HS-27A (cell line): ENCODE data around the gene CRYBG1.
"Not testable (repeated sequence)": the region's sequence is repeated elsewhere in the genome, so short reads cannot be mapped to it uniquely, and the experiment has no call there.

Experiments
- DNase-seq: peaks from one replicate; pipeline ENCODE4 v3.0.0-alpha.2; 2012; ENCODE audit warnings: low read depth, missing footprints

Gene CRYBG1

GRCh38 chr6:106527979-106528378 lies 167.5 kb downstream of the CRYBG1 start:
- DNase-seq: no peak

DNA sequence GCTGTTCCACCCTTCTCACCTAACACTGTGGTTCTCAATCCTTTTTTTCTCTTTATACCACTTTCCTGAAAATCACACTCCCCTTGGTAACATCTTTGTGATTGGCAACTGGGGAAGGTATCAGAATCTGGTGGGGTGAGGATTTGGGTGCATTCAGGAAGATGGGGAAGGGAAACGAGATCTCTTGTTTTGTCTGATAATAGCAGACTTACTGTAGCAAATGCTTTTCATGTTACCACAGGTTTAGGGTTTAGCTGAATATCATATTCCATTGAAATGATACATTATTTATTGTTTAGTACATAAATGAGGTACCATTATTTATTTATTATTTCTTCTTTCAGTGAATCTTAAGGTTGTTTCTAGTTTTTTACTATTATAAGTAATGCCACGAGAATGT lies 168.0 kb downstream of the CRYBG1 start:
- DNase-seq: no peak

GRCh38 chr6:106529438-106529837 lies 168.9 kb downstream of the CRYBG1 start:
- DNase-seq: no peak

DNA sequence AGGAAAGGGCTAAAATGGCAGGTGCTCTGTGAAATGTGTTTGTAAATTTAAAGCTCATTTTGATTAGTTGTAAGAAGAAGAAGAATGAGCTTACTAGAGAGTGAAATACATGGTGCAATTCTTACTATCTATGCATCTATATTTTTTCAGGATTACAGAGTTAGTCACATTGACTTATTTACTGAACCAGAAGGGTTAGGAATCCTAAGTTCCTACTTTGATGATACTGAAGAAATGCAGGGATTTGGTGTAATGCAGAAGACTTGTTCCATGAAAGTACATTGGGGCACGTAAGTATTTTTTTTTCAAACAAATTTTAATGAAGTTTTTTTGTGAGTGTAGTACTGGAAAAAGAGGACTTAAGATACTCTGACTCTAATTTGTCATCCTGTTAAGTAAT lies 169.5 kb downstream of the CRYBG1 start:
- DNase-seq: no peak

- no peak for DNase-seq
Observed at GRCh38 chr6:106530502-106530901, 170.0 kb downstream of the CRYBG1 start.

- no peak for DNase-seq
Observed at GRCh38 chr6:106533054-106533453, 172.5 kb downstream of the CRYBG1 start.

DNA sequence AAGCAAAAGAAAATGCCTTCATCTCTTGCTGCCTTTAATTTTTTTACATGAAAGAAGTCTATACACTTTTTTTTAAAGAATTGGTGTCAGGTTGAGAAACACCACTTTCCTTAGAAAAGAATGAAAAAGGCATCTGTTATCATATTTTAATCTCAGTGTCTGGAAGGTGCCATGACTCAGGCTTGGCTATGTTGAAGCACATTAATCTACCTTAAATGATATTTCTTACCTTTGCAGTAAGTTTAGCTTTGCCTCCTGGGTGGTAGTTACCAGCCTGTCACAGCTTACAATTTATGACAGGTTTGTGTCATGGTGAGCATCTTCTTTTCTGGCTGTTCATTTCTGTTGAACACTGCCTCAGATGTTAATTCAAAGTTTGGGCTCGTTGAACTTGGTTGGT lies 173.5 kb downstream of the CRYBG1 start:
- DNase-seq: no peak

GRCh38 chr6:106534564-106534982 lies 174.1 kb downstream of the CRYBG1 start:
- DNase-seq: no peak

DNA sequence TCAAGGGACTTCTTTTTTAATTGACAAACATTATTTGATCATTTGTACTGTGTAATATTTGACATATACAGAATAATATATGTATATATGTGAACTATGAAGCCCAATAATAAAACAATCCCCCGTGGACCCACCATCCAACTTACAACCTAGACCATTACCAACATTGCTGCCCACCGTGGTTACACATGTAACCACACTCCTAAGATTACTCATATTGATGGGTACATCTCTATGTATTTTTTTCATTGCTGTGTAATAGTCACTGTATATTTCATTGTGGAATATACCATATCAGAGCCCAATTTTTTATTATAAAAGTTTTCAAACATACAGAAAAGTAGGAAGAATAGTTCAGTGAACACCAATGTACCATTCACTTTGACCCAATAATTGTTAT lies 174.5 kb downstream of the CRYBG1 start:
- DNase-seq: no peak

DNA sequence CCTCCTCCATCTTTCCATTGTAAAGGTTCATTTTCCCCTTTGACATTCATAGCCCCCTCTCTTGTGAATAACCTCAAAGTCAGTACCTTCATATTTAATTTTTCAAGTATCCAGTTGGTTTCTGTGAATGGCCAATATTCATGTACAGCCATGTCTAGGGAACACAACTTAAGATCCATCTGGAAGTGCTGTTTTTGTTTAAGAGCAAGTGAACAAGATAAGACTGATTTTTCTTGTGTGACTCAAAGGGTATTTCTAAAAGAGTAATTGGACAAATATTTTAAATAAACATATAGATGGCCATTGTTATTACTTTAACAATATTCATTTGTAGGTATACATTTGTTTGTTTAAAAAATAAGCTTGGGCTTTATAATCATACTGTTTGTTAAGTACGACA lies 175.8 kb downstream of the CRYBG1 start:
- no peak for DNase-seq

DNA sequence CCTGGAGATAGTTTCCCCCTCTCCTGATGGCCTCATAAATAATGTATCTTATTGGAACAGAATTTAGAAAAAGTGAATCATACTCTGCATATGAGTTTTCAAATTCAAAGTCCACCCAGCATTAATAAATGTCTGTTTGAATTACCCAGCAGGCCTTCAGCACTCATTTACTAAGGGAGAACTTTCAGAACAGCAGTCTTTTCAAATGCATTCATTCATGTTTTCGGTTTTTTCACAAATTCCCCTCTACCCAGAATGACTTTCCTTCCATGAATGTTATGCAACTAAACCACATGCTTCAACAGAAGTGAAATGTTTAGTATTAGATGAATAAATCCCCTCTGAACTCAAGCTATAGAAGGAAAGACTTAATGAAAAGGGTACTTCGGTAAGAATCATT lies 176.3 kb downstream of the CRYBG1 start:
- DNase-seq: no peak

GRCh38 chr6:106537662-106538061 lies 177.1 kb downstream of the CRYBG1 start:
- DNase-seq: no peak

- no peak for DNase-seq
Observed at GRCh38 chr6:106538145-106538544, 177.6 kb downstream of the CRYBG1 start.

GRCh38 chr6:106539936-106540335 lies 179.4 kb downstream of the CRYBG1 start:
- no peak for DNase-seq

DNA sequence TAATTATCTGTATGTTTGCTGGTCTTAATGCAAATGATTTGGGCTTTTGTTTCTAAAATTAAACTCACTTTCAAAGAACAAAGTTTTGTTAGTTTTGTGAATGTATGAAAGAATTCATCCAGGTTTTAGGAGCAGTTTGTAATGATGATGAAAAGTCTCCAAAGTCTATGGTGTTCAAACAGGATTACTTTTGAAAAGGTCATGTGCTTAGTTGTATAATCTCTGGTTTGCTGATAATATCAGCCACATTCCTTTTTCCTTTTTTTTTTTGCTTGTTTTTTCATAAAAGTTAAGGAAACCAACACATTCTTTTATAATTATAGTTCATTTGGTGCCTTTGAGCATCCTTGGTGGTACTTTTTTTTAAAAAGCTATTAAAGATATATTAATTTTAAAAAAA lies 179.9 kb downstream of the CRYBG1 start:
- no peak for DNase-seq

DNA sequence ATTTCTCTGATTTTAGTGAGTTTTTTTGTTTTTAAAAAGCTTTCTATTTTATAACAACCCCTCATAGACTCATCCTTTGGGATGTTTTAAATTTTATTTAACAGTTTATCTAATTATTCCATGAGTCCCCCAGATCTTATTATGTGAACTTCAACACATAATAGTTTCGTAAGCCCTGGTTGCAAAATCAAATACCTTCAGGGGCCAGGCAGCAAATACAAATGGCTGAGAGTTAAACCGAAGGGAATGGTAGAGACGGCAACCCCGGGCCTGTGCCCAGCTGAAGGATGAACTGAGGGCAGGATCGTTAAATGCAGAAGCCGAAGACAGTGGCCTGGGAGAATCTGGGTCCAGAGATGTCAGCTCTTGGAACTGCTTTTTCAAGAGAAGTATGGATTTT lies 180.4 kb downstream of the CRYBG1 start:
- DNase-seq: no peak

DNA sequence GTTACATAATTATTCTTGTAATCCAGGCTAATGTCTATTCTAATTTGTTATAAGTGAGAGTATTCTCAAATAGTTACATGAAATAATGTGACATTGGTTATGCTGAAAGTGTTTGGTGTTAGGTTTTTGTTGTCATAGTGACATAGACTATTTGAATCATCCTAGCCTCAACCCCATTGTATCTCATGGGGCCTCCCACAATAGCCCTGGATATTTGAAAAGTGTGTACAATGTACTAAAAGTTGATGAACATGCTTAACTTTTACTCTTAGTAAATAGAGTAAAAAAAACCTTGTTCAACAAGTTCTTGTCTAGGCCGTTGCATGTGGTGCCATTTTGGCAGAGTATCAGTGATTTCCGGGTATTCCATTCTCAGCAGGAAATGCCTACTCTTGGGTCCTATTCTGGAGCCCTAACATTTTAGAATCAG lies 185.8 kb downstream of the CRYBG1 start:
- no peak for DNase-seq

- DNase-seq: peak; percentile 52
Observed at GRCh38 chr6:106546691-106547414, 186.3 kb downstream of the CRYBG1 start.

DNA sequence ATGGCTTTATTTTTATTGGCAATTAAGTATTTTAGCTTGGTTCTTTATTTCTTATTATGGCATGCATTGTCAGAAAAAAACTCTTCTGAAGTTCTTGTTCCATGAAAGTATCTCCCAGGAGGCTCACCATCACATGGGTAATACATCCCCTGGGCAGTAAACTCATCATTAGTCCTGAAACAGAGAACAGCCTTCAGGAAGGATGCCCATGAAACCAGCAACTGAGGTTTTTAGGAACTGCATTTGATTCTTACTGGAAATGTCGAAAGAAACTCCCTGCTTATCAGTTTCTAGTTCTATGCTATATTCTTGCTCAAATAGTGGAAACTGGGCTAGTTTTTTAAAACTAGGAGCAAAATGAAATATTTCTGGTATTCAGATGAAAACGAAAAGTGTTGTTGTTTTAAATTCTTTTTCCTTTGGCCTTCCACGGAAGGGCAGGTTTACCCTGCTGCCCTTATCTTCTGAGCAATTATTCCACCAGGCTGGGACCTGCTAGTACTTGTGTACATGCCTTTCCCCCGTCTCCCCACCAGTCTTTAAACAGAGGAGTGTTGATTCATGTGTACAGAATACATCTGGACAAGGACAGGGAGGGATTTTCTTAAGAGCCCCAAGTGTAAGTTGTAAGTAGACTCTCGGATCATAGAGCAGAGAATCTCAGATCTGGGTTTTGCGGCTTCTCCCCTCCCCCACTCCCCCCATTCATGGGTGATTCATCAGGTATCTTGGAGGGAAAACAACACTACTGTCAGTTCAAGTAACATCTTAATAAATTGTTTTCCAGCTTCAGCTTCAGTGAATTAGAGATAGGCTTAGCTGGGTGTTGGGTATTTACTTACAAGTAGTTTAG lies 187.3 kb downstream of the CRYBG1 start:
- DNase-seq: no peak

DNA sequence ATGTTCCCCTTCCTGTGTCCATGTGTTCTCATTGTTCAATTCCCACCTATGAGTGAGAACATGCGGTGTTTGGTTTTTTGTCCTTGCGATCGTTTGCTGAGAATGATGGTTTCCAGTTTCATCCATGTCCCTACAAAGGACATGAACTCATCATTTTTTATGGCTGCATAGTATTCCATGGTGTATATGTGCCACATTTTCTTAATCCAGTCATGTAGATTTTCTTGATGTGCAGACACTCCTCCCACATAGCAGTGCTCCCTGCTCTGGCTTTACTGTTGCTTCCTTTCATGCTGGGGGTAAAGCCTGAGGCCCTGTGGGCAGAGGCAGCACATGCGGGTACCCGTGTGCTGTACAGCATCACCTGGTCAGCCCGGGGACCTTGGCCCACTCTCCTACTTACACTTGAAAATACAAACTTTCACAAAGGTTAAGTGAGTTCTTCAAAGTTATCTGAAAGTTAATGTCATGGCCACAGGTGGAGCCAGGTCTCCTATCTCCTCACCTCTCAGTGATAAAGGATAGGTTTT lies 188.5 kb downstream of the CRYBG1 start:
- not testable (repeated sequence) for DNase-seq

DNA sequence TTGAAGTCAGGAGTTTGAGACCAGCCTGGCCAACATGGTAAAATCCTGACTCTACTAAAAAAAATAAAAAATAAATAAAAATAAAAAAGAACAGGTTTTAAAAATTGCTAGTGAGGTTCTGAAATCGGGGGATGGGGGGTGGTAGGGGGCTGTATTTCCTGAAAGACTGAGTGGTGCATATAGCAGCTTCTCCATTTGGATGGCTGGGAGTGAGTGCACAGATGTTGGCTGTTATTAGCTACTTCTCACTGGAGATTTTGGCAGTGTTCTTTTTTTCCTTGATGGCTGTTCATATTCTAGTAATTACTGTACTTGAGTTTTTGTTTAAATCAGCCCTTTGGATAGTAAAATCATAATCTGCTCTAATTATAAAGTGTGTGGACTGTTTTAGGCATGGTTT lies 189.0 kb downstream of the CRYBG1 start:
- DNase-seq: no peak

DNA sequence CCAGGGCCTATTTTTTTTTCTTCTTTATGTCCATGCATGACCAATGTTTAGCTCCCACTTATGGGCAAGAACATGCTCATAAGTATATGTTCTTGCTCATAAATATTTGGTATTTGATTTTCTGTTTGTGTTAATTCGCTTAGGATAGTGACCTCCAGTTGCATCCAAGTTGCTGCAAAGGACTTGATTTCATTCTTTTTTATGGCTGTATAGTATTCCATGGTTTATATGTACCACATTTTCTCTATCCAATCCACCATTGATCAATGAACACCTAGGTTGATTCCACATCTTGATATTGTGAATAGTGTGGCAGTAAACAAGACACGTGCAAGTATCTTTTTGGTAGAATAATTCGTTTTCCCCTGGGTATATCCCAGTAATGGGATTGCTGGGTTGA lies 190.6 kb downstream of the CRYBG1 start:
- DNase-seq: no peak

DNA sequence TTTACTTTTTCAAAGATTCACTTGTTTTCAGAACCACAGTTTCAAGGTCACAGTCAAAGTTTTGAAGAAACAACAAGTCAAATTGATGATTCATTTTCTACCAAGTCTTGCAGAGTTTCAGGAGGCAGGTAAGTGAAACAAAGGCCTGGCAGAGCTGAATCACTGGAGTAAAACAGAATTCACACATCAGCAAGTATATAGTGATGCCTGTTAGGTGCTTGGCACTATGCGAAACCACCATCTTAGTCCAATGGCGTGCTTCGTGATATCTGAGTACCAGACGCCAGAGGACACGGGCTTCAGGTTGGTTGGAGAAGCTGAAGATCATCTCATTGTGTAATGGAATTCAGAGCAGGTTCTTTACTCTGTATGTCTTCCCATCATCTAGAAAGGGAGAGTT lies 192.9 kb downstream of the CRYBG1 start:
- no peak for DNase-seq
